Endodermal cell (in vitro differentiated cells): ENCODE data around the gene RNU7-1. TPM values are rescaled to one million over a fixed set of nuclear protein-coding genes. Genes with fewer than 3 reads are reported as not detected.

Source experiments
- DNase-seq: peaks from one replicate; pipeline ENCODE4 v3.0.0-alpha.2; 2017
- H3K27ac ChIP-seq: 2 replicates; pipeline ENCODE4 v1.5.1; 2013; ENCODE audit warnings: mild to moderate bottlenecking, low read depth, low read length, moderate library complexity
- H3K27me3 ChIP-seq: 2 replicates; pipeline ENCODE4 v1.6.1; 2013; ENCODE audit warnings: mild to moderate bottlenecking, low read length, moderate library complexity; ENCODE audit not compliant: insufficient read depth, control insufficient read depth, poor library complexity, severe bottlenecking
- H3K36me3 ChIP-seq: 2 replicates; pipeline ENCODE4 v1.7.0; 2013; ENCODE audit warnings: mild to moderate bottlenecking, low read length, moderate library complexity; ENCODE audit not compliant: control insufficient read depth, insufficient read depth
- H3K4me1 ChIP-seq: one replicate; pipeline ENCODE4 v1.7.0; 2013; ENCODE audit warnings: low read length; ENCODE audit not compliant: control insufficient read depth, insufficient read depth
- H3K4me3 ChIP-seq: 2 replicates; pipeline ENCODE4 v1.5.1; 2013; ENCODE audit warnings: mild to moderate bottlenecking, low read length, moderate library complexity
- H3K9ac ChIP-seq: 2 replicates; pipeline ENCODE4 v1.6.1; 2013; ENCODE audit warnings: mild to moderate bottlenecking, low read length, moderate library complexity; ENCODE audit not compliant: poor library complexity, severe bottlenecking; ENCODE audit errors: extremely low read depth
- H3K9me3 ChIP-seq: 2 replicates; pipeline ENCODE4 v1.6.1; 2013; ENCODE audit warnings: mild to moderate bottlenecking, low read length, moderate library complexity; ENCODE audit not compliant: control insufficient read depth
- H3K27ac Mint-ChIP-seq: 2 replicates; pipeline ENCODE4 v1.8.0; 2020; ENCODE audit warnings: mixed read lengths
- H3K27me3 Mint-ChIP-seq: 2 replicates; pipeline ENCODE4 v1.8.0; 2021; ENCODE audit warnings: mild to moderate bottlenecking, mixed read lengths; ENCODE audit not compliant: insufficient read depth
- H3K36me3 Mint-ChIP-seq: 2 replicates; pipeline ENCODE4 v1.8.0; 2020; ENCODE audit warnings: low read depth, mixed read lengths
- H3K4me1 Mint-ChIP-seq: 2 replicates; pipeline ENCODE4 v1.8.0; 2020; ENCODE audit warnings: mixed read lengths
- H3K4me3 Mint-ChIP-seq: 2 replicates; pipeline ENCODE4 v1.8.0; 2020; ENCODE audit warnings: mild to moderate bottlenecking, moderate library complexity, mixed read lengths
- H3K9me3 Mint-ChIP-seq: 2 replicates; pipeline ENCODE4 v1.8.0; 2020; ENCODE audit warnings: mild to moderate bottlenecking, mixed read lengths
- WGBS, 2 experiments: methylation state at CpG; one replicate each; pipeline versions ENCODE4 v1.1.5 to v1.1.7; 2013; ENCODE audit warnings: missing lambda C conversion rate in 2 of 2, mixed read lengths in 1 of 2; ENCODE audit not compliant: insufficient coverage in 1 of 2, insufficient read length in 1 of 2; 5-methylcytosine and 5-hydroxymethylcytosine counted together
- total RNA-seq, 2 donors: library from RNA; stranded (reverse); fragmentation: NEBNext Ultra II Directional in 1 of 2; extraction: Animal tissue kit (Norgen Biotek cat#: 25700) in 1 of 2; gene quantifications; 2 replicates in 1 of 2; 3 replicates in 1 of 2; pipeline ENCODE4 v1.2.1, GENCODE V29; 2021
- TF ChIP-seq, protein P1 (sequence below): fragments of 200-600 bp; sonication (generic); conservative IDR thresholded peaks from 2 replicates; pipeline ENCODE4 v1.5.0; 2021; ENCODE audit warnings: antibody characterized with exemption, mild to moderate bottlenecking

RNU7-1 gene
- total RNA-seq, 2 donors from 2014 or later: not detected

DNA sequence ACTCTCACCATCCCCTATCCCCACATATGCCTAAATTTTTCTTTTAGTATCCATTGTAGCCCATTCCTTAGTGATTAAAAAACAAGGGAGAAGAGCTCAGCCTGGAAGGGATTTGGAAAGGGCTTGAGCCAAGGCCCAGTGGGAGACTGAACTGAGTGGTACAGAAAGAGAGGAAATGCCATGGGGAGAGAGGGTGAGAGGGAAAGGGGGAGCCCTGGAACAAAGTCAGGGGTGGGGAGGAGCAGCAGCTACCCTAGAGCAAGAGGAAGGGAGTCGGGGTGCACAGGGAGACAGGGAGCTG, 18.4 kb upstream of the RNU7-1 start:
- no peaks in the 10 kb centered on the region for H3K9me3 ChIP-seq
- H3K36me3 ChIP-seq: no peaks in the 10 kb centered on the region
- H3K9ac ChIP-seq: no peak overlapping the region
- H3K27ac ChIP-seq: peak overlapping the region; percentile 94
- peaks cover 9% of the 10 kb centered on the region for H3K4me1 ChIP-seq
- Mint-ChIP-seq H3K4me3 (peak overlapping the region; percentile 98), H3K4me1 (peaks cover 46% of the 10 kb centered on the region), H3K9me3 (no peaks in the 10 kb centered on the region), H3K27ac (peak overlapping the region; percentile 95), H3K36me3 (peaks cover 9% of the 10 kb centered on the region), H3K27me3 (no peaks in the 10 kb centered on the region)
- 20 to 86% methylated on average over 1 of the region's 1 CpG for WGBS, 2 experiments
- H3K4me3 ChIP-seq: peak overlapping the region; percentile 84
- no peak for DNase-seq
- TF ChIP-seq, protein P1, sequence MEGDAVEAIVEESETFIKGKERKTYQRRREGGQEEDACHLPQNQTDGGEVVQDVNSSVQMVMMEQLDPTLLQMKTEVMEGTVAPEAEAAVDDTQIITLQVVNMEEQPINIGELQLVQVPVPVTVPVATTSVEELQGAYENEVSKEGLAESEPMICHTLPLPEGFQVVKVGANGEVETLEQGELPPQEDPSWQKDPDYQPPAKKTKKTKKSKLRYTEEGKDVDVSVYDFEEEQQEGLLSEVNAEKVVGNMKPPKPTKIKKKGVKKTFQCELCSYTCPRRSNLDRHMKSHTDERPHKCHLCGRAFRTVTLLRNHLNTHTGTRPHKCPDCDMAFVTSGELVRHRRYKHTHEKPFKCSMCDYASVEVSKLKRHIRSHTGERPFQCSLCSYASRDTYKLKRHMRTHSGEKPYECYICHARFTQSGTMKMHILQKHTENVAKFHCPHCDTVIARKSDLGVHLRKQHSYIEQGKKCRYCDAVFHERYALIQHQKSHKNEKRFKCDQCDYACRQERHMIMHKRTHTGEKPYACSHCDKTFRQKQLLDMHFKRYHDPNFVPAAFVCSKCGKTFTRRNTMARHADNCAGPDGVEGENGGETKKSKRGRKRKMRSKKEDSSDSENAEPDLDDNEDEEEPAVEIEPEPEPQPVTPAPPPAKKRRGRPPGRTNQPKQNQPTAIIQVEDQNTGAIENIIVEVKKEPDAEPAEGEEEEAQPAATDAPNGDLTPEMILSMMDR: no peak
- H3K27me3 ChIP-seq: no peaks in the 10 kb centered on the region

DNA sequence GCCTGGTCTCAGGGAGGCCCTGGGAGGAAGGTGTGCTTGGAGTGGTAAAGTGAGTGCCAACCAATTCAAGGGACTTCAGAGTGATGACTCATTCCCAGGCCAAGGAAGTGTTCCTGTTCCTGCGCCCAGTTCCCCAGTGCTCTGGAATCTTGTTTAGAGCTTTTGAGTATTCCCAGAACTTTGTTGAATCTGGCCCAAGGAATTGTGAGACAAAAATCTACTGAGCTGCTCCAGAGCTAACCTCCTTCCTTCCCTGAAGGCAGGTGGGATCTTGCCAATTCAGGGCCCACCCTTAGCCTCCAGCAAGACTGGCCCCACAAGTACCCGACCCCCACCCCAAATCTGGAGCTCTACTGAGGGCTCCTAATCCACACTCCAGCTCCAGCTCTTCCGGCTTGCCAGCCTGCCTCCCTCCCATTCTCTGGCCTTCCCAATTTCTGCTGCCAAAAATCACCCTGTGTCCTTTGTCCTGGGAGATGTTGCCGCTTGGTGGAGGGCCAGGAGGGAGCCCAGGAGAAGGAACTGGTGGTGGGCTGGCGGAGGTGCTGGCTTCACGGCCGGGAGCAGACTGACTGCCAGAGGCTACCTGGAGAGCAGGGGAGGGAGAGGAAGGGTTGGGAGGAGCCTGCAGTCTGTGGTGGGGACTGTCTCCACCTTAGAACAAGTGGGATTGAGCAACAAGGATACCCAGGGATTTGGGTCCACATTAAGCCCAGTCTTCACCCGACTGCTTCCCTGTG, 17.9 kb upstream of the RNU7-1 start:
- no peaks in the 10 kb centered on the region for H3K9me3 Mint-ChIP-seq
- TF ChIP-seq, protein P1: peak; percentile 33
- 4 to 9% methylated on average over 3 to 8 of the region's 8 CpGs for WGBS, 2 experiments
- DNase-seq: peak; percentile 96
- no peaks in the 10 kb centered on the region for H3K36me3 ChIP-seq
- peak overlapping the region; percentile 84 for H3K4me3 ChIP-seq
- no peaks in the 10 kb centered on the region for H3K9me3 ChIP-seq
- no peak overlapping the region for H3K9ac ChIP-seq
- no peaks in the 10 kb centered on the region for H3K27me3 Mint-ChIP-seq
- H3K36me3 Mint-ChIP-seq: peaks cover 11% of the 10 kb centered on the region
- H3K27ac Mint-ChIP-seq: peak overlapping the region; percentile 95
- peak overlapping the region; percentile 94 for H3K27ac ChIP-seq
- H3K4me1 ChIP-seq: peaks cover 9% of the 10 kb centered on the region
- H3K27me3 ChIP-seq: no peaks in the 10 kb centered on the region
- H3K4me1 Mint-ChIP-seq: peaks cover 48% of the 10 kb centered on the region
- H3K4me3 Mint-ChIP-seq: peak overlapping the region; percentile 98

DNA sequence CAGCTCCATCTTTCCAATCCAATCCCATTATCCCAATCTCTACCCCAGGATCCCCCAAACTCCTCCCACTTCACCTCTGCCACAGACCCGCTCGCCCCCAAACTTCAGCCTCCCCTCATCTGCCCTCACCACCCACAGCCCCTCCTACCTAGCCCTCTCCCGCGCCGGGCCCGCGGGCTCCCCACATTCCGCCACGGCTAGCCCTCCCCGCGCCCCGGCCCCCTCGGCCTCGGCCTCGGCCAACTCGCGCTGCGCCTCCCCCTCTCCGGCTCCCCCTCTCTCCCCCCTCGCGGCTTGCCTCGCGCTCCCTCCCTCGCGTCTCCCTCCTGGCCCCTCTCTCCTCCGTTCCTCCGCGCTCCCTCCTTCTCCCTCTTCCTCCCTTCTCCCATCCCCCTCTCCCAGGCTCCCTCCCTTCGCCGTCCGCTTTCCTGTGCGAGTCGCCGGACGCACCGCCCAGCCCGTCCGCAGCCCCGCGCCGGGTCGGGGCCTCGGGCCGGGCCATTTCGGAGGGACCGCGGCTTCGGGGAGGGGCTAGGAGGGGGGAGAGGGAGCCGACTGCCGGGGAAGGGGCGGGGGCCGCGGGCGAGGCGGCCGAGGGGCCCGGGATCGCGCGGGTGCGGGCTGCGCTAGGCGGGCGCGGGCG, 16.1 kb upstream of the RNU7-1 start, which contains the start of gene ATN1:
ATN1 (plus strand) TSS at position 581 of the 643 bp plus-strand sequence. CDS start 6,043 bp downstream, outside the sequence.
- Histone ChIP-seq H3K36me3 (no peaks in the 10 kb centered on the region), H3K4me3 (peak within 1 kb of the TSS; percentile 94), H3K9ac (peak within 1 kb of the TSS; percentile 77), H3K4me1 (peaks cover 9% of the 10 kb centered on the region), H3K27ac (peak within 1 kb of the TSS; percentile 94), H3K9me3 (no peaks in the 10 kb centered on the region), H3K27me3 (no peaks in the 10 kb centered on the region)
- Mint-ChIP-seq H3K4me3 (peak within 1 kb of the TSS; percentile 98), H3K36me3 (peaks cover 8% of the 10 kb centered on the region), H3K27ac (peak within 1 kb of the TSS; percentile 95), H3K27me3 (no peaks in the 10 kb centered on the region), H3K9me3 (no peaks in the 10 kb centered on the region), H3K4me1 (peaks cover 58% of the 10 kb centered on the region)
- 0% methylated on average over 5 to 66 of the region's 66 CpGs for WGBS, 2 experiments
- DNase-seq: peak; percentile 95
- TF ChIP-seq, protein P1: no peak
